ENCODE results near the gene TARBP1.
"Not testable (repeated sequence)": the region's sequence is repeated elsewhere in the genome, so short reads cannot be mapped to it uniquely, and the experiment has no call there.

TARBP1 gene

DNA sequence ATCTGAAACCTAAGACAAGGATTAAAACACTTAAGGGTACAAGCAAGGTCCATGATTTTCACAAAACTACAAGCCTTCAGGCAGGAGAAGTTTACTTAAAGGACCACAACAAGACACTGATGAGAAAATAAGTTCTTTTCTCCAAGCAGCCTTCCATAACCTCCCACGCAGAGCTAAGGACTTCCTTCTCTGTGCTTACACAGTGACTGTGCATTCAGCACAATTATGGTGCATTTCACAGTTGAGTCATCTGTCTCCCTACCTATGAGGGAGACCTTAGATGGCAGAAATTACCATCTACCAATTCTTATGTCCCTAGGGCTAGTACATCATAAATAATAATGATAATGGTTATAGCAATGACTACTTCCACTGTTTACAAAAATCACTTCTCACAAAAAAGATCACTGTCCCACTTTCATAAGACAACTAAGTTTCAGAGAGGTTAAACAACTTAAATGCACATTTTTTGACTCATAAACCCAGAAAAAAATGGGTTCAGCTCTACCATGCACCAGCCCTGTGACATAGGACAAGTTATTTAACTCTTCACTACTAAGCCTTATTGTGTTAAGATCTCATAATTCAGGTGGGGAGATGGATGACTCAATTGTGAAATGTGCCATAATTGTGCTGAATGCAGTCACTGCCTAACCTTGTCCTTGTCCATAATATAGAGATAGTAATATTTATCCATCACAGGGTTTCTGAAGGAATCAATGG, 45.3 kb downstream of the TARBP1 start:
- DNase-seq, result no peak

DNA sequence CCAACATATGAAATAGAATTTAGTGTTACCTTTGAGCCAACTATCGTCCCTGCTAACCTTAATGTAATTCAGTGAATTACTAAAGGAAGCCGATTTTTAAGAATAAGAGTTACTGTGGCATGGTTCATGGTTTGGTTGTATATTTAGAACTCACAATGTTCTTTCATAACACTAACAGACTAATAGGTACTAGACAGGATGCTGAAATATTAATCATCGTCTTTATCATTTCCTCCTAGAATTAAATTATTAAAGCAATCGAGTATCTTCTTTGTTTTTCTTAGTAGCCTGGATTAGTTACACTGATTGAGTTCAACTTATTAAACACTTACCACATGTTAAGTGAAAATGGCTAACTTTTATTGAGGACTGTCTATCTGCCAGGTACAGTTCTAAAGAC, 47.7 kb downstream of the TARBP1 start:
- no peak for DNase-seq

DNA sequence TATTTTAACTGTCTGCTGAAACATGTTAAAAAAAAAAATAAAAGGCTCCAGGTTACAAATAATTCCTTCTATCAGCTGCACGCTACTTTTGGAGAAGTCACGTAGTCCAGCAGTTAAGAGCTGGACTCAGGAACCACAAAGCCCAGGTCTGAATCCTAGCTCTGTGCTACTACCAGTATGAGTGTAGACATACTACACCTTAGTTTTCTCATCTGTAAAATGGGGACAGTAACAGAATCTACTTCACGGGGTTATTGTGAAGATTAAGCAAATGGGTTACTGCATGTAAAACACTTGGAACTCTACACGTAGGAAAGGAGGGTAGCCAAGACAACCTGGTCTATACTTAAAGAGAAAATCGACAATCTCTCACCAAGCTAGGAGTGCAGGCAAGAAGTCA, 48.3 kb downstream of the TARBP1 start:
- DNase-seq, result no peak

DNA sequence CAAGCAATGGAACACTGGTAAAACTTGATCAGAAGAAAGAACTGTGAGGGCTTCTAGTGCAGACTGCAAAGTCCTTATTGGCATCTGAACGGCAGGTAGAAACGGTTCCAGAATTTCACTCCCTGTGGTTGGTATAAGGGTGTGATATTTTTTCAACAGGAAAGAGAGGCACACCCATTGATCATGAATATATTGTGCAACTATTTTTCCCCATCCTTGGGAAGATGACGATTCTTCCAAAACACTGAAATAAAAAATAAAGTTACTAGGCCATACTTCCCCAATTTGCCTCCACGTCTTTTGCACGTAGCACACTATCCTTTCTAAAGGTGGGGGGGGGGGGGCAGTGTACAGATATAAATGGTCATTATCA, 49.6 kb downstream of the TARBP1 start:
- DNase-seq, result no peak

DNA sequence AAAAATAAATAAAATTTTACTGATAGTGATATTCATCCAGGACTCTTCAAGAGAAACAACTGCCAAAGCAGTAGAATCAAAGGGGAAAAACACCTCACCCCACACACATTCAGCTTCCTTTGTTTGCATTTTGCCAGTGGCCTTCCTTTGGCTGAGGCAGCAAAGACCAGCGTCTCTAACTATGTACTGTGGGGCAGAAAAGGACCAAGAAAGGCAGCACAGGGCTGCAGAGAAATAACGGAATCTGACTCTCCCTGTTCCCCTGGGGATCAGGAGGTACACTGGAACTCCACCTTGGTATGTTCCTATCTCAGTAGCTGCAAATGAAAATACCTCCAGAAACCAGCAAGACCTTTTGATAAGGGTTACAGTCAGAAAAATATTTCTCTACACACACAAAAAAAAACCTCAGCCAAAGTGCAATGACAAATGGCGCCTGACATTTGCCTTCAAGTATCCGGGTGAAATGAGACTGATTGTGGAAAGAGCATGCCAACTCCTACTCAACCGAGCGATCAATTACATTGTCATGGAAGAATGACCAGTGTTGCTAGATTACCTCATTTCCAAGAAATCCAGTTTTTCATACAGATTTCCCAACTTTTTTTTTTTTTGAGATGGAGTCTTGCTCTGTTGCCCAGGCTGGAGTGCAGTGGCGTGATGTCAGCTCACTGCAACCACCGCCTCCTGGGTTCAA, 50.9 kb downstream of the TARBP1 start:
- no peak for DNase-seq

DNA sequence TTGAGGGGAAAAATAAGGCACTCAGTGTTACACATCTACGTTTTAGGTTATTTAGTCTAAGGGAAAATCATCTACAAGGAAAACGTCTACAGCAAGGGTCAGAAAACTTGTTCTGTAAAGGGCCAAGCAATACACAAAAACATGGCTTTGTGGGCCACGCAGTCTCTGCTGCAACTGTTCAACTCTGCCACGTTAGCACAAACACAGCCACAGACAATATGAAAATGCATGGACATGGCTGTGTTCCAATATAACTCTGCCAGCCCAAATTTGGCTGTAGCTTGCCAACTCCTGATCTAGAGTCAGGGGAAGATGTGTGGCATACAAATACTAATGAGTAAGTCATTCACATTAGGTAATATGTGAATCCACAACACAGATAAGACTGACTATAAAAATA, 65.0 kb downstream of the TARBP1 start:
- DNase-seq, result no peak

DNA sequence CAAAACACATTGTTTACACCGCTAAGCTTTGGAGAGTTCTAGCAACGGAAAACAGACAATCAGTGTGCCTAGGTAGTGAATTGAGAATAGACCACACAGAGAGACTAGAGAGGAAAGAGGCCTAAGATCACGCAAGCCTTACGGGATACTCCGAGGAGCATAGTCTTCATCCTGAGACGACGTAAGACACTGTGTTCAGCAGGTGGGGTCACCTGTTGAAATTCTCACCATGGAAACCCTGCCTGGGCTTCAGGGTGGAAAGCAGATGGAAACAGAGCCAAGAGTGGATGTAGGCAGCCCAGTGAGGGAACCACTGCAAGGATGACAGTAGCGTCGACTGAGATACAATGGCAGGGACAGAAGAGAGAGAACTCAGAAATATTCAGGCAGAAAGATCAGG, 65.5 kb downstream of the TARBP1 start:
- DNase-seq, result no peak

DNA sequence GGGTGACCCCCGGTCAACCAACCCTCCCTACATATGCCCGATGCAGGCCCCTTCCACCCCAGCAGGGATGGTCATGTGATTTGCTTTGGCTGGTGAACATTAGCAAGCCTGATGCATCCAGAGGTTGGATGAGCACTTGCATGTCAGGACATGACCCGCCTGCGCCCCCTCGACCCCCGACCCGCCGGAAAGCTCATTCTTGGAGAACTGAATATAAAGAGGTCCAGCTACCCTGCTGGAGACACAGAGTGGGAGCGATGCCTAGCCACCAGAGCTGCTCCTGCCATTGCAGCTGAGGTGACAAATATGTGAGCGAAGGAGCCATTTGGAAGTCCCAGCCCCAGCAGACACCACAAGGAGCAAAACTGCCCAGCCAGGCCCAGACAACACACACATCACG, 66.1 kb downstream of the TARBP1 start:
- no peak for DNase-seq

DNA sequence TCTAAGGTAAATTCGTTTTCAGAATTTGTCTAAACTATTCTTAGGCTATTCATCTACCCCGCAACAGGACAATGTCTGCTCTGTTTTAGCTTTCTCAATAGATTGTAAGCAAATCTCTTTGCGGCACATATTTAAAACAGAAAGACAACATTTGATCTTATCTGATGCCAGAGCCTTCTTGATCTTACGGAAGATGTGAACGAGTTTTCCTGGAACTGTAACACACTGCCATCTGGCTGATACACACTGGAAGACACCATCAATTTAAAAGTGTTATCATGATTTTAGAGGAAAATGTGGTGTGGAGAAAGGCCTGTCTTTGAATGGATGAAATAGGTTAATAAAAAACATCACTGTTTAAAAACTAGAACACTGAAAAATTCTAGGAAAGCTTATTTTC, 69.7 kb downstream of the TARBP1 start:
- peak; percentile 22 for DNase-seq

DNA sequence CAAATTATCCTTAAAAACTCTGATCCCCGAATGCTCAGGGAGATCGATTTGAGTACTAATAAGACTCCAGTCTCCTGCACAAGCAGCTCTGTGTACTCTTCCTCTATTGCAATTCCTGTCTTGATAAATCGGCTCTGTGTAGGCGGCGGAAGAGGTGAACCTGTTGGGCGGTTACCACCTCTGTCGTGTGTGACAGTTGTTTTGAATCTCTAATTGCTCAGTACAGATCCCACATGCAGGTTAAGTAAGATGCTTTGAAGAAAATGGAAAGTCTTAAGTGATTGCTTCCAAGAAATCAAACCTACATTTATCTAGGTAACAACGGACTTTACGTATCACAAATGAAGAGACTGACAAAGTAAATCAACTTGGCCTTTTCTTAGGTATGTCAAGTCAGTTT, 70.2 kb downstream of the TARBP1 start:
- DNase-seq, result peak; percentile 74

DNA sequence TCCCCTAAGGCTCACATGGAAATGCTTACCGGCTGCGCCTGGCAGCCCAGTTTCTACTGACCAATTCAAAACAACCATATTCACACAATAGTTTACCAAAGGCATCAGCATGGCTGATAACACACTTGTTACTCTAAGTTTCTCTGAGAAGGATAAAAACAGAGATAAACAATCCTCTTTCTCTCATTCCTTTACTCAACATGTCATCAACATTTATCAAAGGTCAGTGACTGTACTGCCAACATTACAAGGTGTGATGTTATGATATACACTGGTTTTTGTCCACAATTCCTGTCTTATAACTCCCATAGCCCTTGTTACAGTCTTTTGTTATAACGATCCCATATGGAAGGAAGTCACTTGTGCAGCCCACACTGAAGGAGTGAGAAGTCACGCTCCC, 72.1 kb downstream of the TARBP1 start:
- DNase-seq, result no peak

DNA sequence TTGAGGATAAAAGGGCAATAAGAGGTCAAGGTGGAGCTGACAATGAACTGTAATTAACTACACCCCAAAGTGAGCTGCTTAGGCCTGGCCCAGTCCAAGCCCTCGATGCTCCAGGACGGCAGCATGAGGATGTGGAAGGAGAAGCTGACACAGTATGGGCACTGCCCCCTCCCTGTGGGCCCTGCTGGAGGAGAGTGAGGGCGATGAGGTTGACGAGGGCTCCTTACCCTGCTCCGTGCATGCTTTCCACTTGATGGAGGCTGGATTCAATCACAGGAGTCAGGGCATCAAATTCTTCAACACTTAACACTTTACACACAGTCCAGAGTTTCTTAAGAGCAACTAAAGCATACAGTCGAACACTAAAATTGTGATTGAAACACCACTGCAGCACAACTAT, 73.3 kb downstream of the TARBP1 start:
- no peak for DNase-seq

DNA sequence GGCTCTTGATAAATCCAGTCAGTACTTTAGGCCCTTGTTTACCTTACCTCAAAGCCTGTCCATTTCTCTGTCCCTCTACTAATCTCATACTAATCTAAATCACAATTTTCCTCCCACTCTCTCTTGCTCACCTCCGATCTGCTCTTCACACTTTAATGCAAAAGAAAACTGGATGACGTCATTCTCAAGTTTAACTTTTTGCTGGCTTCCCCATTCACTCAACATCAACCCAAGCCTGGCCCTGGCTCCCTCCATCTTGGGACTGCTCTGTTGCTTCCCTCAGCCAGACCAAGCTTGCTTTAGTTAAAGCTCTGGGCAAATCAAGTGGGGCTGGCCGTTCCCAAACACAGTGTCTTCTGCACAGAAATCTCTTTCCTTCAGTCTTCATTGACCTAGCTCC, 76.0 kb downstream of the TARBP1 start:
- DNase-seq, result no peak

DNA sequence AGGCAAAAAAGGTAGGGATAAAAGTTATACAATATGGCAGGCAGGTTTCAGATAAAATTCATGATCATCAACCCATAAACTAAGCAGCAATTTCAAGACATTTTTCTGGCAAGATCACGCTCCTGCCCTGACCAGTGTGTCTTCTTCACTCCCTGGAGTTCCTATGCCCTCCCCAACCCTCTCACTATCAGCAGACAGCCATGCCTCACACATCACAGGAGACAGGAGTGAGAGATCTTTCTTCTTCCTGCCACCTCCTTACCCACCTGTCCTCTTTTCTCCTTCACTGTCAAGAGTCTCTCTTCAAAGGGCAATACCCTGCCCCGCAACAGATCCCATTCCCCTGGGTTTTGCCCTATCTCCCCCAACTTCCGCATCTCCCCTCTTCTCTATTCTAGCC, 77.3 kb downstream of the TARBP1 start:
- DNase-seq, result no peak

DNA sequence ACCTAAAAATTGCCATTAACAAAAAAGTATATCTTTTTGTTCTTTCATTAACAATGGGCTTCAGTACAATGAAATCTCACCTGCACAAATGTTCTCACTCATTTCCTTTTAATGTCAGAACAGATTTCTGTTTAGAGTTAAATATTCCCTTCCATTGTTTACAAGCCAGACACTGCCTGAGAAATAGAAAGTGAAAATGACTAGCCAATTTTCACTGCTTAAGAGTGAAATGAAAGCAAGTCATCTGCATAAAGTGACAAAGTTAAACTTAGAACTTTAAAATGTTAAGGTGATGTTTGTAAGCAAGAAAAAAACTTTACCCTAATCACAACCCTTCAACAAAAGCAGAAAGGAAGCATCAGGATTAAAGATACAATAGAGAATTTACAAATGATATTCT, 78.2 kb downstream of the TARBP1 start:
- DNase-seq, result no peak

DNA sequence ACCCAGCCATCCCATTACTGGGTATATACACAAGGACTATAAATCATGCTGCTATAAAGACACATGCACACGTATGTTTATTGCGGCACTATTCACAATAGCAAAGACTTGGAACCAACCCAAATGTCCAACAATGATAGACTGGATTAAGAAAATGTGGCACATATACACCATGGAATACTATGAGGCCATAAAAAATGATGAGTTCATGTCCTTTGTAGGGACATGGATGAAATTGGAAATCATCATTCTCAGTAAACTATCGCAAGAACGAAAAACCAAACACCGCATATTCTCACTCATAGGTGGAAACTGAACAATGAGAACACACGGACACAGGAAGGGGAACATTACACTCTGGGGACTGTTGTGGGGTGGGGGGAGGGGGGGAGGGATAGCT, 79.5 kb downstream of the TARBP1 start:
- not testable (repeated sequence) for DNase-seq

DNA sequence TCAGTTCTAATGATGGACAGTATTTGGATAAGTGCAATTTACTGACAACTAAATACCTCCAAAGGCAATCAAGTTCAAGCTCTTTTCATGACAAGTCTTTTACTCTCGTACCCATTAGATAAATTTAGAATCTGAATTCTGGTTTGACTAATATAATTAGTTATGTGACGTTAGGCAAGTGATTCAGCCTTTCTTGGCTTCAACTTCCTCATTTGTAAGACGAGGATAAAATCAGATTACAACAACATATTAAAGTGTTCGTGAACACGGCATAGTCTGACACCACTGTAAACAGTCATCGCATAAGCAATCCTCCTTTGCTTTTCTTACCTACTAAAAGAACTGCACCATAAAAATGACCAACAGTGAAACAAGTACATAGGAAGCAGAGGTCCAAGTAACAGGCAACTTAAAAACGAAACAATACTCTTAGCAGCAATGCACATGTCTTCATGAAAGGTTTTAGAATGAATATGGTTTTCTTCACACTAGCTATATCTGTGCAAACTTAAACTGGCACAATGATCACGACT, 80.1 kb downstream of the TARBP1 start:
- DNase-seq, result no peak

DNA sequence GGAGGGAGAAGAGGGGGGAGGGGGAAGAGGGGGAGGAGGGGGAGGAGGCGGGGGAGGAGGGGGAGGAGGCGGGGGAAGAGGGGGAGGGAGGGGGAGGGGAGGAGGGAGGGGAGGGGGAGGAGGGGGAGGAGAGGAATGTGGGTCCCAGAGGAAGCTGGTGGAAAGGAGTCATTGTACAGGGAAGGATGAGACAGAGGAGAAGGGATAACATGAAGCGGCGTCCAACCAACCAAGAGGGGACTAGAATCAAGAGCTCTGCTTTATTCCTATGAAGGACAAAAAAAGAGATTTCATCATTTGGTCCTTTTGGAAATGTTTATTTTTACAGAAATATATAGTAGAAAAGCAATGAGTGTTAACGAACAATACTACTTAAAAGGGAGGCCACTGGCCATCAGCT, 81.2 kb downstream of the TARBP1 start:
- no peak for DNase-seq

DNA sequence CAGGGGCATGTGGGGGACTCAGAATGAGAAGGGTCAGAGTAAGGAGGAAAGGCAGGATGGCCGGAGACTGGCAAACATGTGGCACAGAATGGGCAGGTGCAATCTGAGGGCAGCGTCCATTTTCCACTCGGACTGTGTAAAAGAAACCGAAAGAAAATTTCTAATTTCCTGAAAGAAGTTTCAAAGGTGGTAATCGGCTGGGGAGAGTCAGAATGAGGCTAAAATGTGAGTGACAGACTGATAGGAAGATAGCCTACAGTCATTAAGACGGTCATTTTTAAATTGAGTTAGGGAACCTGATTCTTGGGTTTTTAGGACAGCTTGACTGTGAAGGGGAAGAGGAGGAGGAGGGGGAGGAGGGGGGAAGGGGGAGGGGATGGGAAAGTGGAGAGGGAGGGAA, 82.1 kb downstream of the TARBP1 start:
- DNase-seq, result no peak

DNA sequence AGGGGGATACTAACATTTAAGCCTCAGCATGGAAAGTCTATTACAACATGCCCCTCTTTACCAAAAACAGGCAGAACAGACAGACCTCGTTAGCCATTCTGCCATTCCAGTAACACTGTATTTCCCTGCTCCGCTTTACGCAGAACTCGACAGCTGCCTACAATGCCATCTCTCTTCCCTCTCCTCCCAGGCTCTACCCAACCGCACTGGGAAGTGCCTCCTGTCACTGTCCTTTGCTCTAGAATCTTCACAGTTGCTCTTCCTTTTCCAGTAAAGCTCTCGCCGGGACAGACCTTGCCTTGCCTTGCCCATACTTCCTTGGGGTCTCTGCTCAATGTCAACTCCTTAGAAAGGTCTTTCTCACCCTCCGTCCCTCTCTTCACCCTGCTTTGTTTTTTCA, 82.9 kb downstream of the TARBP1 start:
- no peak for DNase-seq

DNA sequence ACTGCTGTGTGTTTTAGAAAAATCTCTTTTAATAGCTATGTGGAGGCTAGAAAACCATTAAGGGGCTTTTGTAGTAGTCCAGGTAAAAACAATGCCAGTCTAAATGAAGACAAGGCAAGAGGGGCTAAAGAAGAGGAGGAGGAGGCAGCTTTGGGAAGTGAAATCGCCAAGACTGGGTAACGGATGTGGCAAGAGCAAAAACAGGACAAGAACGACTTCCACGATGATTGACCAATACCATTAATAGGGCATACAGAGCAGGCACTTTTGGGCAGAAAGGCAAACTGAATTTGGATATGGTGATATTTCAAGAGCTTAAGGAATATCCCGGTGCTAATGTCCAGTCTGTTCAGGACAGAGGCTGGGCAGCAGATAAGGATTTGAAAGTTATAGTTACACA, 83.7 kb downstream of the TARBP1 start:
- no peak for DNase-seq

DNA sequence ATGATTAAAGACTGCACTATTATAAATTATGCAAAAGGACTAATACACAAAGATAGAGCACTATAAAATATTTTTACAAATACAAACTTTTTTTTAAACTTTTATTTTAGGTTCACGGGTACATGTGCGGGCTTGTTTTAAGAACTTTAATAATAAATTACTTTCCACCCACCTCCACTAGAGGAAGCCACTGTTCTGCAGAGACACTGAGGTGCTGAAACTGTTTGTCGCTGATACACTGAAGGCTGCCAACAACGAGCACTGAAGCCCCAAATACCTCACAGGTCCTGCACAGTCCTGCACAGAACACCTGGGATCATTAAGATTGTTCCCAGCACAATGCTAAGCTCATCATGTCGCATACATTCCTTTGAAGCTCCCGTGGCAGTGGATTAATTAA, 85.8 kb downstream of the TARBP1 start:
- no peak for DNase-seq

DNA sequence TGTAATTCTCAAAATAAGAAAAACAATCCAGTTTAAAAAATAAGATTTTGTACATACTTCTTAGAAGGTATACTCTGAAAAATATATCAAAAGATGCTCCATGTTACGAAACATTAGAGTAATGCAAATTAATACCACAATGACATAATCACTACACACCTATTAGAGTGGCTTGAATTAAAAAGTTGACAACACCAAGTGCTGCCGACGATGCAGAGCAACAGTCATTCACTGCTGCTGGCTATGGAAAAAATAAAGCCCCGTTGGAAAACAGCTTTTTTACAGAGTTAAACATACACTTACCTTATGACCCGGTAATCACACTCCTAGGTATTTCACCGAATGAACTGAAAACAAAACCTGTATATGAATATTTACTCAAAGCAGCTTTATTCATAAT, 90.9 kb downstream of the TARBP1 start:
- DNase-seq, result no peak

DNA sequence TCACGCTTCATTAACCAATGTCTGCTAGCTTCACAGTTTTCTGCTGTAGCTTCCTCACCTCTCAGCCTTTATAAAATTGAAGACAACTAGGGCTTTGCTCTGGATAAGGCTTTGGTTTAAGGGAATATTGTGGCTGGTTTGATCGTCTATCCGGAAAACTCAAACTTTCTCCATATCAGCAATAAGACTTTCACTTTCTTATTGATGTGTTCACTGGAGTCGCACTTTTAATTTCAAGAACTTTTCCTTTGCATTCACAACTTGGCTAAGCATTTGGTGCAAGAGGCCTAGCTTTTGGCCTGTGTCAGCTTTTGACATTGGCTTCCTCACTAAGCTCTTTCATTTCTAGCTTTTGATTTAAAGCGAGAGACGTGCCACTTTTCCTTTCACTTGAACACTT, 92.9 kb downstream of the TARBP1 start:
- DNase-seq, result no peak

Measured in CD4-positive, alpha-beta T cell treated with Interleukin-15 for 1 hour (primary cell).